ENCODE results near the gene DNTT. TPM values are rescaled to one million over a fixed set of nuclear protein-coding genes. Genes with fewer than 3 reads are reported as not detected.

DNTT gene
- total and polyA plus RNA-seq, 7 donors, result 0.01 TPM; not detected in 6

DNA sequence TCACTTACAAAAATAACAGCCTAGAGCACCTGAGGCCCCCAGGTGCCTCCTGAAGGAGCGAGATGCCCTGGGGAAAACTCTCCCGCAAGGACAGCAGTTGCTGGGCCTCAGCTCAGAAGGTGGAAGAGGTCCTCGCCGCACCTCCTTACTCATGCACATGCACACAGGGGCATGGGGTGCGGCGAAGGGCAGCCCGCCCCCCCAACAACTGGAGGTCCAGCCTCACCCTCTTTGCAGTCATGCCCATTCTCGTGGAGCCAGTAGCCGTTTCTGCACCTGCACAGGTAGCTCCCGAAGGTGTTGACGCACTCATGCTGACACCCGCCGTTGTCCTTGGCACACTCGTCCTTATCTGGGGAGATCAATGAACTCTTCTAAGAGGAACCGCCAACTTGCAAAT is 74.5 kb downstream of the DNTT start:
- 90 to 94% (median 92%) methylated on average over 15 of the region's 15 CpGs for WGBS, 3 donors
- Histone ChIP-seq H3K27ac (no peak overlapping the region), H3K27me3 (ENCODE audit: insufficient read depth in 3 of 3, low read length in 2 of 3) (no peaks in the 10 kb centered on the region), H3K4me1 (no peaks in the 10 kb centered on the region), H3K4me3 (no peak overlapping the region), H3K9me3 (no peaks in the 10 kb centered on the region), H3K36me3 (ENCODE audit: insufficient read depth in 1 of 2, low read depth in 1 of 2) (no peaks in the 10 kb centered on the region)
- no peak for ATAC-seq
- intact Hi-C loops (cut with DNase I), result loop anchor here in 1 of 2 donors (5.0 kb wide), 1 partner anchor 134 kb away; the partner anchor contains the start of gene TLL2
- DNase-seq, result no peak
- TF ChIP-seq, protein P1, sequence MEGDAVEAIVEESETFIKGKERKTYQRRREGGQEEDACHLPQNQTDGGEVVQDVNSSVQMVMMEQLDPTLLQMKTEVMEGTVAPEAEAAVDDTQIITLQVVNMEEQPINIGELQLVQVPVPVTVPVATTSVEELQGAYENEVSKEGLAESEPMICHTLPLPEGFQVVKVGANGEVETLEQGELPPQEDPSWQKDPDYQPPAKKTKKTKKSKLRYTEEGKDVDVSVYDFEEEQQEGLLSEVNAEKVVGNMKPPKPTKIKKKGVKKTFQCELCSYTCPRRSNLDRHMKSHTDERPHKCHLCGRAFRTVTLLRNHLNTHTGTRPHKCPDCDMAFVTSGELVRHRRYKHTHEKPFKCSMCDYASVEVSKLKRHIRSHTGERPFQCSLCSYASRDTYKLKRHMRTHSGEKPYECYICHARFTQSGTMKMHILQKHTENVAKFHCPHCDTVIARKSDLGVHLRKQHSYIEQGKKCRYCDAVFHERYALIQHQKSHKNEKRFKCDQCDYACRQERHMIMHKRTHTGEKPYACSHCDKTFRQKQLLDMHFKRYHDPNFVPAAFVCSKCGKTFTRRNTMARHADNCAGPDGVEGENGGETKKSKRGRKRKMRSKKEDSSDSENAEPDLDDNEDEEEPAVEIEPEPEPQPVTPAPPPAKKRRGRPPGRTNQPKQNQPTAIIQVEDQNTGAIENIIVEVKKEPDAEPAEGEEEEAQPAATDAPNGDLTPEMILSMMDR (IDR thresholded peaks at IDR 0.05), result no peak

DNA sequence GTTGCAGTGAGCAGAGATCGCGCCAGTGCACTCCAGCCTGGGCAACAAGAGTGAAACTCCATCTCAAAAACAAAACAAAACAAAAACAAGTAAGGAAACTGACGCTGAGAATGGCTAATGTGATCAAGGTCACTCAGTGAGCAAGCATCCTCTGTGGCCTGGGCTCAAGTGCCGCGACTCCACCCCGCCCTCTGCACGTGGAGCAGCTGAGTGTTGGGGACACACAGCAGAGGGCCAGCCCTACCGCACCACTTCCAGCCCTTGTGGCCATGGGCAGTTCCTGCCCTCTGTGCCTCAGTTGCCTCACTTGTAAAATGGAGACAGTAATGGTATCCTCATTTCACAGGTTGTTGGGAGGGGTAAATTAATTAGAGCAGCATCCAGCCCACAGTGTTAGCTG is 75.5 kb downstream of the DNTT start:
- Histone ChIP-seq H3K27ac (no peak overlapping the region), H3K4me1 (no peaks in the 10 kb centered on the region), H3K9me3 (no peaks in the 10 kb centered on the region), H3K27me3 (ENCODE audit: insufficient read depth in 3 of 3, low read length in 2 of 3) (no peaks in the 10 kb centered on the region), H3K4me3 (no peak overlapping the region), H3K36me3 (ENCODE audit: insufficient read depth in 1 of 2, low read depth in 1 of 2) (no peaks in the 10 kb centered on the region)
- DNase-seq, result no peak
- TF ChIP-seq, protein P1 (IDR thresholded peaks at IDR 0.05), result no peak
- intact Hi-C loops (cut with DNase I), result loop anchor here in 1 of 2 donors (5.0 kb wide), 1 partner anchor 133 kb away; the partner anchor contains the start of gene TLL2
- 67 to 81% (median 76%) methylated on average over 8 of the region's 8 CpGs for WGBS, 3 donors
- no peak for ATAC-seq

DNA sequence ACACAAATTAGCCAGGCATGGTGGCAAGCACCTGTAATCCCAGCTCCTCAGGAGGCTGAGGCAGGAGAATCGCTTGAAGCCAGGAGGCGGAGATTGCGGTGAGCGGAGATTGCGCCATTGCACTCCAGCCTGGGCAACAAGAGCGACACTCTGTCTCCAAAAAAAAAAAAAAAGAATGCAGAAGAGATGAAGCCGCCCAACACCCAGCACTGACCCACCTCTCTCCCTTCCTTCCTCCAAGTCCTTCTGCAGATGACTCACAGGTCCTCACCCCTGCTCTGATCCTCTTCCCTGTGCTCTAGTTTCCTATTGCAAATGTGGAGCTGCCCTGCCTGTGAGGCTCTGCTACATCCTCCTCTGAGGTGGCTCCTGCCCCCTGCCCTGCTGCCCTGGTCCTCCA is 76.6 kb downstream of the DNTT start:
- H3K36me3 ChIP-seq (ENCODE audit: insufficient read depth in 1 of 2, low read depth in 1 of 2), result no peaks in the 10 kb centered on the region
- ATAC-seq (no peak), DNase-seq (no peak)
- no peaks in the 10 kb centered on the region for H3K9me3 ChIP-seq
- H3K4me3 ChIP-seq, result no peak overlapping the region
- WGBS, 3 donors, result 90 to 96% (median 93%) methylated on average over 7 of the region's 7 CpGs
- H3K27ac ChIP-seq, result no peak overlapping the region
- no peaks in the 10 kb centered on the region for H3K27me3 ChIP-seq (ENCODE audit: insufficient read depth in 3 of 3, low read length in 2 of 3)
- intact Hi-C loops (cut with DNase I), result no loop called here
- TF ChIP-seq, protein P1 (IDR thresholded peaks at IDR 0.05), result no peak
- H3K4me1 ChIP-seq, result no peaks in the 10 kb centered on the region

DNA sequence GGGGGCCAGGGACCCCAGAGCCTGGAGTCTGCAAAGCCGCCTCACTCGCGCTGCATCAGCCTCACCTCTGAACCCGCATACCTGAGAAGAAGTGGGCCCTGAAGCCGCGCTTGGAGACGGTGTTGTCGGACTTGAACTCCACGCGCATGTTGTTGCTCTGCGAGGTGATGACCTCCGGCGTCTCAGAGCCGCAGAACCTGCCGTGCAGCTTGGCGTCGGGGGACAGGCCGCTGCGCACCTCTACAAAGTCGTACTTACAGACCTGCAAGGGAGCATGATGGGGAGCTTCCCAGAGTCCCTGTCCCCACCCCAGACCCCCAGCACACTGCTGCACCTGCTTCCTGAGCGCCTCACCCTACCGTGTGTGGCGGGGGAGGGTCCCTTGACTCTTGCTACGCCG is 80.3 kb downstream of the DNTT start:
- Histone ChIP-seq H3K4me3 (no peak overlapping the region), H3K9me3 (no peaks in the 10 kb centered on the region), H3K27ac (no peak overlapping the region), H3K4me1 (peaks cover 1% of the 10 kb centered on the region), H3K36me3 (ENCODE audit: insufficient read depth in 1 of 2, low read depth in 1 of 2) (no peaks in the 10 kb centered on the region), H3K27me3 (ENCODE audit: insufficient read depth in 3 of 3, low read length in 2 of 3) (peaks cover 0 to 2% (median 0%) of the 10 kb centered on the region in 3 donors)
- DNase-seq, result no peak
- 76 to 79% (median 78%) methylated on average over 25 of the region's 25 CpGs for WGBS, 3 donors
- TF ChIP-seq, protein P1 (IDR thresholded peaks at IDR 0.05), result no peak
- intact Hi-C loops (cut with DNase I), result no loop called here
- ATAC-seq, result no peak

DNA sequence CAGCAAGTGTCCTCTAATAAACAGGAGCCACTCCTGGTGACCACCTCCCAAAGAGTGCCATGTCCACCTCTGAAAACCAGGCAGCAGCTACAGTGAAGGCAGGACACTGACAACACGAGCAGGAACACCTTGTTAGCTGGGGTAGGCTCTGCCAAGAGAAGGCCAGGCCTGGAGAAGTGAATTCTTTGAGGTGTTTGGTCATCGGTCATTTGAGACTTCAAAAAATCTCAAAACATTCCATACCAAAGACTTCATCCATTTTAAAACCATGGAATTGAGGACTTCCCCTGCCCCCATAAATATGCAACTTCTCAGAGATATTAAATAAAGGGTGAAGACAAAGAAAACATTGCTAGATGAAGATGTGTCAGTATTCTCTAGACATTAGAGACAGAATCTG is 82.9 kb downstream of the DNTT start:
- H3K27me3 ChIP-seq (ENCODE audit: insufficient read depth in 3 of 3, low read length in 2 of 3), result peaks cover 0 to 2% (median 0%) of the 10 kb centered on the region in 3 donors
- ATAC-seq, result no peak
- WGBS, 3 donors, result 79 to 84% (median 81%) methylated on average over 2 of the region's 2 CpGs
- intact Hi-C loops (cut with DNase I), result no loop called here
- no peak overlapping the region for H3K4me3 ChIP-seq
- TF ChIP-seq, protein P1 (IDR thresholded peaks at IDR 0.05), result no peak
- H3K27ac ChIP-seq, result no peak overlapping the region
- no peak for DNase-seq
- H3K4me1 ChIP-seq, result peaks cover 13% of the 10 kb centered on the region
- no peaks in the 10 kb centered on the region for H3K9me3 ChIP-seq
- no peaks in the 10 kb centered on the region for H3K36me3 ChIP-seq (ENCODE audit: insufficient read depth in 1 of 2, low read depth in 1 of 2)

Data from psoas muscle (tissue), 8 donors.